ENCODE results near the gene ADAMTS9.
A peak's percentile ranks its signal among the peaks of the same experiment; 100 is the strongest.
"Not testable (repeated sequence)": the region's sequence is repeated elsewhere in the genome, so short reads cannot be mapped to it uniquely, and the experiment has no call there.

The ADAMTS9 gene

GRCh38 chr3:64552966-64553365 is 134.8 kb downstream of the ADAMTS9 start:
- H3K27ac ChIP-seq, result no peak overlapping the region
- H3K4me3 ChIP-seq, result no peak overlapping the region

- Histone ChIP-seq H3K4me3 (no peak overlapping the region), H3K27ac (no peak overlapping the region)
Measured at GRCh38 chr3:64552160-64552559, 135.6 kb downstream of the ADAMTS9 start.

- no peak overlapping the region for H3K27ac ChIP-seq
- no peak overlapping the region for H3K4me3 ChIP-seq
Measured at GRCh38 chr3:64551697-64552096, 136.1 kb downstream of the ADAMTS9 start.

GRCh38 chr3:64550745-64551144 is 137.1 kb downstream of the ADAMTS9 start:
- no peak overlapping the region for H3K4me3 ChIP-seq
- H3K27ac ChIP-seq, result no peak overlapping the region

- no peak overlapping the region for H3K4me3 ChIP-seq
- no peak overlapping the region for H3K27ac ChIP-seq
Measured at GRCh38 chr3:64549869-64550268, 137.9 kb downstream of the ADAMTS9 start.

GRCh38 chr3:64548200-64548889 is 139.5 kb downstream of the ADAMTS9 start:
- Histone ChIP-seq H3K4me3 (no peak overlapping the region), H3K27ac (no peak overlapping the region)

GRCh38 chr3:64546856-64547255 is 140.9 kb downstream of the ADAMTS9 start:
- Histone ChIP-seq H3K4me3 (no peak overlapping the region), H3K27ac (no peak overlapping the region)

- not testable (repeated sequence) for H3K4me3 ChIP-seq, H3K27ac ChIP-seq
Measured at GRCh38 chr3:64545239-64545638, 142.6 kb downstream of the ADAMTS9 start.

- H3K27ac ChIP-seq, result no peak overlapping the region
- no peak overlapping the region for H3K4me3 ChIP-seq
Measured at GRCh38 chr3:64541803-64542202, 146.0 kb downstream of the ADAMTS9 start.

- Histone ChIP-seq H3K27ac (peak overlapping the region in 2 of 21 experiments; percentile 21 to 24), H3K4me3 (no peak overlapping the region)
Measured at GRCh38 chr3:64539451-64540196, 148.2 kb downstream of the ADAMTS9 start.

- H3K4me3 ChIP-seq, result no peak overlapping the region
- H3K27ac ChIP-seq, result no peak overlapping the region
Measured at GRCh38 chr3:64536166-64536565, 151.6 kb downstream of the ADAMTS9 start.

- no peak overlapping the region for H3K27ac ChIP-seq
- H3K4me3 ChIP-seq, result no peak overlapping the region
Measured at GRCh38 chr3:64533617-64534317, 154.0 kb downstream of the ADAMTS9 start.

- no peak overlapping the region for H3K27ac ChIP-seq
- no peak overlapping the region for H3K4me3 ChIP-seq
Measured at GRCh38 chr3:64530434-64531049, 157.3 kb downstream of the ADAMTS9 start.

GRCh38 chr3:64523324-64523723 is 164.5 kb downstream of the ADAMTS9 start:
- Histone ChIP-seq H3K4me3 (no peak overlapping the region), H3K27ac (no peak overlapping the region)

GRCh38 chr3:64520334-64520733 is 167.5 kb downstream of the ADAMTS9 start:
- Histone ChIP-seq H3K4me3 (no peak overlapping the region), H3K27ac (no peak overlapping the region)

- no peak overlapping the region for H3K4me3 ChIP-seq
- H3K27ac ChIP-seq, result no peak overlapping the region
Measured at GRCh38 chr3:64518950-64519349, 168.8 kb downstream of the ADAMTS9 start.

GRCh38 chr3:64518496-64518895 is 169.3 kb downstream of the ADAMTS9 start:
- Histone ChIP-seq H3K4me3 (no peak overlapping the region), H3K27ac (no peak overlapping the region)

GRCh38 chr3:64514889-64515288 is 172.9 kb downstream of the ADAMTS9 start:
- H3K4me3 ChIP-seq, result no peak overlapping the region
- no peak overlapping the region for H3K27ac ChIP-seq

- H3K27ac ChIP-seq, result no peak overlapping the region
- no peak overlapping the region for H3K4me3 ChIP-seq
Measured at GRCh38 chr3:64509206-64509605, 178.6 kb downstream of the ADAMTS9 start.

- Histone ChIP-seq H3K4me3 (no peak overlapping the region), H3K27ac (no peak overlapping the region)
Measured at GRCh38 chr3:64508140-64508539, 179.7 kb downstream of the ADAMTS9 start.

All from skin epidermis (tissue), 12 donors.